Cerebellar cortex (tissue), 1 donor: ENCODE data around the gene N4BP2L1.
"Not testable (repeated sequence)": the region's sequence is repeated elsewhere in the genome, so short reads cannot be mapped to it uniquely, and the experiment has no call there.

ENCODE experiments used
- DNase-seq: peaks from one replicate; pipeline ENCODE4 v3.0.0-alpha.2; 2015; ENCODE audit warnings: low spot score

The N4BP2L1 gene

DNA sequence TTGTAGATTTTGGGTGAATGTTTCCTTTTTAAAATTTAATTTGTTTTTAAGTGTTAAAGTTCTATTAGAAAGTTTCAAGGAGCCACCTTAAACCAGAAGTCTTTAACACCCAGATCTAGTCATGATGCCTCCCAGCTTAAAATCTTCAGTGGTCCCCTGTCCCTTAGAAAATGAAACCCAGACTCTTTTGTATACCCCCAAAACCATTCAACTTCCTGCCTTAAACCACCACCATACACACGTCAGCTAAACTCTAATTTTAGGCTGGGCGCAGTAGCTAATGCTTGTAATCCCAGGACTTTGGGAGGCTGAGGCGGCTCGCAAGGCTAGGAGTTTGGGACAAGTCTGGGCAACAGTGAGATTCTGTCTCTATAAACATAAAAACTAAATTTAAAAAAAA, 37.9 kb downstream of the N4BP2L1 start:
- DNase-seq = no peak

DNA sequence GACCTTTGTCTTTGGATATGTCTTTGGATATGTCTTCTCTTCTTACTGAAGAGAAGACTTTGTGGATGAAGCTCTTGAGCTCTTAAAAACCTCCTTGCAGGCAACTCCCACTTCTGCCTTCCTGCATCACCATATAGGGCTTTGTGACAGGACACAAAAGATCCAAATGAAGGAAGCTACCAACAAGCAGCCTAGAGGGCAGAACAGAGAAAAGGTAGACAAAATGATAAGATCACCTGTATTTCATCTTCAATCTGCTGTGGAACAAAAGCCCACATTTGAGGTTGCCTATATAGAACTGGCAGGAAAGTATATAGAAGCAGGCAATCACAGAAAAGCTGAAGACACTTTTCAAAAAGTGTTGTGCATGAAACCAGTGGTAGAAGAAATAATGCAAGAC, 42.5 kb downstream of the N4BP2L1 start:
- DNase-seq = no peak

DNA sequence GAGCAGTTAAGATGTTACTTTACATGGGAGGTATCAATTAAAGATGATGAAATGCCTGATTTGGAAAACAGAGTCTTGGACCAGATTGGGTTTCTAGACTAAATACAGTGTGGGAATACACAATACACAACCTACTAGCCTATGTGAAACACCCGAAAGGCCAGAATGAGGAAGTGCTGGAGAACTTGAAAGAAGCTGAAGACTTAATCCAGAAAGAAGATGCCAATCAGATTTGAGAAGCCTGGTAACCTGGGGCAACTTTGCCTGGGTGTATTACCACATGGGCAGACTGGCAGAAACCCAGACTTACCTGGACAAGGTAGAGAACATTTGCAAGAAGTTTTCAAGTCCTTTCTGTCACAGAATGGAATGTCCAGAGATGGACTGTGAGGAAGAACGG, 43.2 kb downstream of the N4BP2L1 start:
- no peak for DNase-seq

DNA sequence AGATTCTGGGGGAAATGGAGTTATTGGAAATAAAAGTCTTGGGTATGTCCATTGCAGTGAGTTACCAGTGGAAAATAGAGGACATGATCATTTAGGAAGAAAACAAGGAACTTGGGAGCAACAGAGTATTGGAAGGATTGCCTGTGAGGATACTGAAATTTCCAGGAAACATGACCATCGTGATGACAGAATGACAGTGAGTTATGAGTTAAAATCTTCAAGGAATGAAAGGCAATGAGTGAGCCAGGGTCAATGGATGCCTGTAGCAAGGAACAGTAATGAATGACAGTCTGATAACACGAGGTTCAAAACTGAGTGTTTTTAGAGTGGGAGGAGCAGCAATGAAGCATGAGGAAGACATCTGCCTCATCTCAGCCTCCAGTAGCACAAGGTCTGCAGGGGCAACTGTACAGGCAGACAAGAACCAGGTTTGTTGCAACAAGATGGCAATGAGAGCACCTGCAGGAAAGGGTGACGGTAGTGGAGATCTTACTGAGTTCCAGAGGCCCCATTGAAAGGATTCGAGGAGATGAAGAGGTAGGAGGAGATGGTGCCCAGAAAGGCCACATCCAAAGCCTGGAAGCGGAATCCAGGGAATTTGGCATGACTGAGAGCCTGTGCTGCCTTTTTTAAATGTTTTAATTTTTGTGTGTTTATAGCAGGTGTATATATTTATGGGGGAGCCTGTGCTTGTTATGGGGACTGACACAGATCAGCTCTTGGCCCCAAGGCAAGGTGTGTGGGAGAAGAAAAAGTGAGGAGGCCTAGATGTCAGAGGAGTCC, 43.9 kb downstream of the N4BP2L1 start:
- no peak for DNase-seq

DNA sequence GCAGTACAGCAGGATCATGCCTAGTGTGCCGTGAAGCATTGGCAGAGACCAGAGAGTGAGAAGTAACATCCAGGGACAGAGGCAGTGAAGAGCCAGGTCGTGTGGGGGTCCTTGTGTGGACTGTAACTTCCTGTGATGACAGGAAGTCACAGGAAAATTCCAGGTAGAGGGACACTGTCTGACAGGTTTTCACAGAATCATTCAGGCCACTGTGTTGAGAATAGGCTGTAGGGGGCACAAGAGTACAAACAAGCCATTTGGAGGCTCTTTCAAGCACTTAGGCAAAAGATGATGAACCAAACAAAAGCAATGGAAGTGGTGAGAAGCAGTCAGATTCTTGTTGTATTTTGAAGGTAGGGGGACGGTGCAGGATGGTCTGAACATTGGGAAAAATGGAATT, 46.4 kb downstream of the N4BP2L1 start:
- peak; percentile 48 for DNase-seq

DNA sequence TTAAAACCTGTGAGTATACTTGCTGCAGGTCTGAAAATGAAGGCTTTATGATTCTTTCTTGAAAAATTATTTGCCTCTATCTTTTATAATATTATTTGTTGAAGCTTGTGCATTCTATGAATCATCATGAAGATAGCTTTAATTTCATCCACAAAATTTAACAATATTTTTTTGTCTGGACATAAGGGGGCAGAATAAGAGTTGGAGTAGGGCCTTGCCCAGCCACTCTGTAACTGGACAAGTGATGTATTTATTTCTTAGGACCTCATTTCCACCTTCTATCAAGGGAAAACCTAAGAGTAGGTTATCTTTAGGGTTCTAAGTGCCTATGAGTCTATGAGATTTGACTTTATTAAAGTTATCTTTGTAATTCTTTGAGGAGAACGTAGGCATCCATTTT, 49.9 kb downstream of the N4BP2L1 start:
- DNase-seq = peak; percentile 3

DNA sequence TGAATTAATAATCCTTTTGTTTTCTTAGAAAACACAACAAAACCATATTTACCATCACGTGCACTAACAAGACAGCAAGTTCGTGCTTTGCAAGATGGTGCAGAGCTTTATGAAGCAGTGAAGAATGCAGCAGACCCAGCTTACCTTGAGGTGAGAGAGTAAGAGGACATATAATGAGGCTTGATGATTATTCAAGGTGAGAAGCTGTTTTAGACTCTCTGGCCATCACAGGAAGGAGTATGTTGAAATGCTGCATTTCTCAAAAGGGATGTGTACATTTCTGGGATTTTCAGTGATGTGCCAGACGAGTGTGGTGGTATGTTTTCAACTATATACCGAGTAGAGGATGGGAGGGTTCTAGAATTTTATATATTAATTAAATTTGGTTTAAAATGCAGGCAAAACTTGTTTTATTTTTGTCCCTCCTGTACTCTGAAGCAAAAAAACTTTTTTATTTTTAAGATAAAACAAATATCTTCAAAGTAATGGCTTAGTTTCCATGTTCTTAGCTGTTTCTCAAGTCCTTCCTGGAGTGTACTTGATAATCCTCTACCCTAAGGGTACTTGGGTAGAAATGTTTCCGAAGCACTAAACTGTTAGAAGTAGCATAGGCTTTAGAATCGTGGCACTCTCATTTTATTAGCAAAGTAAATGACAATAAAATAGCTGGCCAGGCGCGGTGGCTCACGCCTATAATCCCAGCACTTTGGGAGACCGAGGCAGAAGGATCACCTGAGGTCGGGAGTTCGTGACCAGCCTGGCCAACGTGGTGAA, 51.1 kb downstream of the N4BP2L1 start:
- no peak for DNase-seq

DNA sequence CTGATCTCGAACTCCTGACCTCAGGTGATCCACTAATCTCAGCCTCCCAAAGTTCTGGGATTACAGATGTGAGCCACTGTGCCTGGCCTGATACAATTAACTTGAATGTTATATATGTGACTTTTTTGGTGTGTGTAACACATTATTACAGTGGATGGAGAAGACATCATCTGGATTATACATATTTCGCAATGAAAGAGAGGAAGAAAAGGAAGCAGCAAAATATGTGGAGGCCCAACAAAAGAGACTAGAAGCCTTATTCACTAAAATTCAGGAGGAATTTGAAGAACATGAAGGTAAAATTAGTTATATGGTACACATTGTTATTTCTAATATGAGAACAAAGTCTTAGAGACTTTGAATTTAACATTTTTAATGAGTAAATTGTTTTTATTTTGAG, 57.1 kb downstream of the N4BP2L1 start:
- no peak for DNase-seq

DNA sequence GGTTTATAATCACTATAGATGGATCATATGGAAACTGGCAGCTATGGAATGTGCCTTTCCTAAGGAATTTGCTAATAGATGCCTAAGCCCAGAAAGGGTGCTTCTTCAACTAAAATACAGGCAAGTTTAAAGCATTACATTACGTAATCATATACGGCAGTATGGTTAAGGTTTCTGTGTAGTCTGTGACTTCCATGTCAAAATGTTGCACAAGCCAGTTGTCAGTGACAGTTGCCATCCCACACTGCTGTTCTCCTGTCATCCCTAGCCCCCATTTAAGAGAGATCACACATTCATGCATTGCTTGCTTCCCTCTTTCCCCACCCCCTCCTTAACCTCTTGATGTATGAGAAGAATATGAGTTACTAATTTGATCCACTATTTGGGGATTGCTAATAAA, 65.4 kb downstream of the N4BP2L1 start:
- no peak for DNase-seq

DNA sequence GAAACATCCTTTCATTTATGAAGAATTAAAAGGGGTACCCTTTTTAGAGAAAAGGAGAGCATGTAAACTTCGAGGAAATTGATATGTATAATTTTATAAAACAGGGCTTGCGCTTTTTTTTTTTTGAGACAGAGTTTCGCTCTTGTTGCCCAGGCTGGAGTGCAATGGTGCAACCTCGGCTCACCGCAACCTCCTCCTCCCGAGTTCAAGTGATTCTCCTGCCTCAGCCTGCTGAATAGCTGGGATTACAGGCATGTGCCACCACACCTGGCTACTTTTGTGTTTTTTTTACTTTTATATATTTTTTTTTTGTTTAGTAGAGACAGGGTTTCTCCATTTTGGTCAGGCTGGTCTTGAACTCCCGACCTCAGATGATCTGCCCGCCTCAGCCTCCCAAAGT, 72.0 kb downstream of the N4BP2L1 start:
- DNase-seq = not testable (repeated sequence)

DNA sequence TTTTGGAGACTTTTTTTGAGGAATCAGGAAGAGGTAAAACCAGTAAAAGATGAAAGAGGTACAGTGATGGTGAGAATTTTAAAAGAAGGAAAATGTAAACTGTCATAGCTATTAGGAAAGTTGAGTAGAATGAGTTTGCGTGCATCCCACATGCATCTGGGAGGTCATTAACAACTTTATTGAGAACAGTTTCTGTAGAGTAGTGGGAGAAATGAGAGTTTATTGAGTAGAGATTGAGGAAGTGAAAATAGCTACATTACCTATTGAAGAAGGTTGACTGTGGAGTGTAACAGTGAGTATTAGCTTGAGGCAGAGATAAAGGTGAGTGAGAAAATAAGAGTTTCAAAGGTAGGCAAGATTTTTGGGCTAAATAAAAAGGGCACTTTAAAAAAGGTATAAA, 73.9 kb downstream of the N4BP2L1 start:
- no peak for DNase-seq

DNA sequence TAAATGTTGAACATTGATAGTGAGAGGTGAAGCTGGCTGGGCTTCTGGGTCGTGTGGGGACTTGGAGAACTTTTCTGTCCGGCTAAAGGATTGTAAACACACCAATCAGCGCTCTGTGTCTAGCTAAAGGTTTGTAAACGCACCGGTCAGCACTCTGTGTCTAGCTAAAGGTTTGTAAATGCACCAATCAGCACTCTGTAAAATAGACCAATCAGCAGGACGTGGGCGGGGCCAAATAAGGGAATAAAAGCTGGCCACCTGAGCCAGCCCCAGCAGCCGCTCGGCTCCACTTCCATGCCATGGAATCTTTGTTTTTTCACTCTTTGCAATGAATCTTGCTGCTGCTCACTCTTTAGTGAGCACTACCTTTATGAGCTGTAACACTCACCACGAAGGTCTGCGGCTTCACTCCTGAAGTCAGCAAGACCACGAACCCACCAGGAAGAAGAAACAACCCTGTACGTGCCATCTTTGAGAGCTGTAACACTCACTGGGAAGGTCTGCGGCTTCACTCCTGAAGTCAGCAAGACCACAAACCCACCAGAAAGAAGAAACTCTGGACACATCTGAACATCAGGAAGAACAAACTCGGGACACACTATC, 77.0 kb downstream of the N4BP2L1 start:
- DNase-seq = not testable (repeated sequence)
